Neural cell (in vitro differentiated cells): ENCODE results near the gene RASSF8. TPM values are rescaled to one million over a fixed set of nuclear protein-coding genes. Genes with fewer than 3 reads are reported as not detected.

ENCODE experiments used
- H2AFZ ChIP-seq: fragments of 200-600, 300-800 bp; sonication (generic), shearing (Covaris generic); 2 replicates; pipeline ENCODE4 v1.6.0; 2014; ENCODE audit warnings: low read depth, mild to moderate bottlenecking, antibody characterized with exemption, low read length, moderate library complexity
- H3F3A ChIP-seq: fragments of 200-600 bp; shearing (Covaris generic); 2 replicates; pipeline ENCODE4 v1.6.1; 2016; ENCODE audit warnings: mild to moderate bottlenecking, moderate library complexity, mixed read lengths, antibody characterized with exemption, low read length; ENCODE audit not compliant: insufficient read depth, poor library complexity, severe bottlenecking
- H3K27ac ChIP-seq: fragments of 200-600, 300-800 bp; sonication (generic), shearing (Covaris generic); 2 replicates; pipeline ENCODE4 v1.5.1; 2014; ENCODE audit warnings: mild to moderate bottlenecking, low read length, moderate library complexity
- H3K27me3 ChIP-seq: fragments of 300-800, 200-600 bp; sonication (generic), shearing (Covaris generic); 2 replicates; pipeline ENCODE4 v1.6.0; 2014; ENCODE audit warnings: mild to moderate bottlenecking, low read depth, low read length, moderate library complexity; ENCODE audit not compliant: insufficient read depth
- H3K36me3 ChIP-seq: fragments of 300-800, 200-600 bp; sonication (generic), shearing (Covaris generic); 2 replicates; pipeline ENCODE4 v1.5.1; 2014; ENCODE audit warnings: mild to moderate bottlenecking, antibody characterized with exemption, low read length, moderate library complexity; ENCODE audit not compliant: insufficient read depth
- H3K4me2 ChIP-seq: fragments of 300-800, 200-600 bp; sonication (generic), shearing (Covaris generic); 2 replicates; pipeline ENCODE4 v1.6.0; 2014; ENCODE audit warnings: mild to moderate bottlenecking, low read length
- H3K4me3 ChIP-seq: fragments of 300-800, 200-600 bp; sonication (generic), shearing (Covaris generic); 2 replicates; pipeline ENCODE4 v1.5.1; 2014; ENCODE audit warnings: mild to moderate bottlenecking, low read length, moderate library complexity
- H3K79me2 ChIP-seq: fragments of 200-600 bp; shearing (Covaris generic); replicated peaks from 2 replicates; pipeline ENCODE4 v1.6.0; 2014; ENCODE audit warnings: mild to moderate bottlenecking, low read length, moderate library complexity; ENCODE audit not compliant: insufficient read depth
- H3K9ac ChIP-seq: fragments of 300-800, 200-600 bp; sonication (generic), shearing (Covaris generic); 2 replicates; pipeline ENCODE4 v1.6.1; 2016; ENCODE audit warnings: mild to moderate bottlenecking, low read length, mixed read lengths
- H3K9me2 ChIP-seq: fragments of 200-600 bp; shearing (Covaris generic); 2 replicates; pipeline ENCODE4 v1.6.1; 2016; ENCODE audit warnings: mild to moderate bottlenecking, low read length, mixed read lengths; ENCODE audit not compliant: insufficient read depth
- H3K9me3 ChIP-seq: fragments of 200-600, 300-800 bp; sonication (generic), shearing (Covaris generic); 2 replicates; pipeline ENCODE4 v1.6.1; 2016; ENCODE audit warnings: mild to moderate bottlenecking, mixed run types, low read length, moderate library complexity, mixed read lengths
- H4K20me1 ChIP-seq: fragments of 200-600 bp; shearing (Covaris generic); 2 replicates; pipeline ENCODE4 v1.6.1; 2016; ENCODE audit warnings: mild to moderate bottlenecking, mixed run types; ENCODE audit not compliant: insufficient read depth
- EP300 ChIP-seq: fragments of 450-650 bp; conservative IDR thresholded peaks from 2 replicates; pipeline ENCODE4 v1.6.1; 2014; ENCODE audit warnings: antibody characterized with exemption, mild to moderate bottlenecking, moderate library complexity; ENCODE audit not compliant: poor library complexity, severe bottlenecking
- EZH2 ChIP-seq: fragments of 200-600, 300-800 bp; shearing (Covaris generic), sonication (generic); IDR thresholded peaks from 2 replicates; pipeline ENCODE4 v1.6.1; 2014; ENCODE audit warnings: antibody characterized with exemption, low read length, borderline replicate concordance, mild to moderate bottlenecking; ENCODE audit not compliant: insufficient read depth, poor library complexity, severe bottlenecking
- MXI1 ChIP-seq: fragments of 450-650 bp; conservative IDR thresholded peaks from 2 replicates; pipeline ENCODE4 v1.6.1; 2014; ENCODE audit warnings: antibody characterized with exemption, mild to moderate bottlenecking; ENCODE audit not compliant: poor library complexity, severe bottlenecking
- POLR2AphosphoS5 ChIP-seq: IDR thresholded peaks from 2 replicates; pipeline ENCODE4 v1.6.1; 2012
- RAD21 ChIP-seq: fragments of 450-650 bp; conservative IDR thresholded peaks from 2 replicates; pipeline ENCODE4 v1.6.1; 2014; ENCODE audit warnings: antibody characterized with exemption, mild to moderate bottlenecking, moderate library complexity
- SMC3 ChIP-seq: fragments of 450-650 bp; conservative IDR thresholded peaks from 2 replicates; pipeline ENCODE4 v1.6.1; 2014; ENCODE audit warnings: antibody characterized with exemption, mild to moderate bottlenecking, moderate library complexity; ENCODE audit not compliant: poor library complexity
- TAF1 ChIP-seq: IDR thresholded peaks from 2 replicates; pipeline ENCODE4 v1.6.1; 2012; ENCODE audit warnings: low read depth
- polyA plus RNA-seq: library from polyadenylated mRNA; depleted of rRNA; stranded (reverse); fragments of >200 nt; gene quantifications from 2 replicates; pipeline ENCODE4 v1.2.3, GENCODE V29; 2014
- TF ChIP-seq, protein P1 (sequence below): IDR thresholded peaks from 2 replicates; pipeline ENCODE4 v1.6.1; 2012; ENCODE audit warnings: borderline replicate concordance
- TF ChIP-seq, protein P2 (sequence below): fragments of 450-650 bp; IDR thresholded peaks from 2 replicates; pipeline ENCODE4 v1.5.1; 2014; ENCODE audit warnings: antibody characterized with exemption, mild to moderate bottlenecking, moderate library complexity; ENCODE audit not compliant: poor library complexity, severe bottlenecking

Gene RASSF8
- polyA plus RNA-seq, 1 donor from 2014 or later = 11.4 TPM

GRCh38 chr12:26120561-26121274 is 162.2 kb downstream of the RASSF8 start:
- H3K27ac ChIP-seq = no peak overlapping the region
- no peaks in the 10 kb centered on the region for H4K20me1 ChIP-seq
- H3K9me2 ChIP-seq = no peaks in the 10 kb centered on the region
- H3F3A ChIP-seq = peaks cover 3% of the 10 kb centered on the region
- no peak overlapping the region for H2AFZ ChIP-seq
- H3K79me2 ChIP-seq = no peaks in the 10 kb centered on the region
- no peak overlapping the region for H3K4me3 ChIP-seq
- H3K27me3 ChIP-seq = peaks cover 90% of the 10 kb centered on the region
- no peak overlapping the region for H3K4me2 ChIP-seq
- no peak overlapping the region for H3K9ac ChIP-seq
- TF ChIP-seq MXI1 (no peak), SMC3 (no peak), TAF1 (no peak), EP300 (no peak)
- H3K36me3 ChIP-seq = no peaks in the 10 kb centered on the region
- no peaks in the 10 kb centered on the region for H3K9me3 ChIP-seq

- no peak for TF ChIP-seq RAD21
- TF ChIP-seq TAF1 = no peak
- no peak for TF ChIP-seq POLR2AphosphoS5
- TF ChIP-seq, protein P1, sequence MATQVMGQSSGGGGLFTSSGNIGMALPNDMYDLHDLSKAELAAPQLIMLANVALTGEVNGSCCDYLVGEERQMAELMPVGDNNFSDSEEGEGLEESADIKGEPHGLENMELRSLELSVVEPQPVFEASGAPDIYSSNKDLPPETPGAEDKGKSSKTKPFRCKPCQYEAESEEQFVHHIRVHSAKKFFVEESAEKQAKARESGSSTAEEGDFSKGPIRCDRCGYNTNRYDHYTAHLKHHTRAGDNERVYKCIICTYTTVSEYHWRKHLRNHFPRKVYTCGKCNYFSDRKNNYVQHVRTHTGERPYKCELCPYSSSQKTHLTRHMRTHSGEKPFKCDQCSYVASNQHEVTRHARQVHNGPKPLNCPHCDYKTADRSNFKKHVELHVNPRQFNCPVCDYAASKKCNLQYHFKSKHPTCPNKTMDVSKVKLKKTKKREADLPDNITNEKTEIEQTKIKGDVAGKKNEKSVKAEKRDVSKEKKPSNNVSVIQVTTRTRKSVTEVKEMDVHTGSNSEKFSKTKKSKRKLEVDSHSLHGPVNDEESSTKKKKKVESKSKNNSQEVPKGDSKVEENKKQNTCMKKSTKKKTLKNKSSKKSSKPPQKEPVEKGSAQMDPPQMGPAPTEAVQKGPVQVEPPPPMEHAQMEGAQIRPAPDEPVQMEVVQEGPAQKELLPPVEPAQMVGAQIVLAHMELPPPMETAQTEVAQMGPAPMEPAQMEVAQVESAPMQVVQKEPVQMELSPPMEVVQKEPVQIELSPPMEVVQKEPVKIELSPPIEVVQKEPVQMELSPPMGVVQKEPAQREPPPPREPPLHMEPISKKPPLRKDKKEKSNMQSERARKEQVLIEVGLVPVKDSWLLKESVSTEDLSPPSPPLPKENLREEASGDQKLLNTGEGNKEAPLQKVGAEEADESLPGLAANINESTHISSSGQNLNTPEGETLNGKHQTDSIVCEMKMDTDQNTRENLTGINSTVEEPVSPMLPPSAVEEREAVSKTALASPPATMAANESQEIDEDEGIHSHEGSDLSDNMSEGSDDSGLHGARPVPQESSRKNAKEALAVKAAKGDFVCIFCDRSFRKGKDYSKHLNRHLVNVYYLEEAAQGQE = no peak
- TF ChIP-seq SMC3 = no peak
- TF ChIP-seq, protein P2, sequence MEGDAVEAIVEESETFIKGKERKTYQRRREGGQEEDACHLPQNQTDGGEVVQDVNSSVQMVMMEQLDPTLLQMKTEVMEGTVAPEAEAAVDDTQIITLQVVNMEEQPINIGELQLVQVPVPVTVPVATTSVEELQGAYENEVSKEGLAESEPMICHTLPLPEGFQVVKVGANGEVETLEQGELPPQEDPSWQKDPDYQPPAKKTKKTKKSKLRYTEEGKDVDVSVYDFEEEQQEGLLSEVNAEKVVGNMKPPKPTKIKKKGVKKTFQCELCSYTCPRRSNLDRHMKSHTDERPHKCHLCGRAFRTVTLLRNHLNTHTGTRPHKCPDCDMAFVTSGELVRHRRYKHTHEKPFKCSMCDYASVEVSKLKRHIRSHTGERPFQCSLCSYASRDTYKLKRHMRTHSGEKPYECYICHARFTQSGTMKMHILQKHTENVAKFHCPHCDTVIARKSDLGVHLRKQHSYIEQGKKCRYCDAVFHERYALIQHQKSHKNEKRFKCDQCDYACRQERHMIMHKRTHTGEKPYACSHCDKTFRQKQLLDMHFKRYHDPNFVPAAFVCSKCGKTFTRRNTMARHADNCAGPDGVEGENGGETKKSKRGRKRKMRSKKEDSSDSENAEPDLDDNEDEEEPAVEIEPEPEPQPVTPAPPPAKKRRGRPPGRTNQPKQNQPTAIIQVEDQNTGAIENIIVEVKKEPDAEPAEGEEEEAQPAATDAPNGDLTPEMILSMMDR = no peak
- no peak for TF ChIP-seq MXI1
- TF ChIP-seq EZH2 = no peak
- no peak for TF ChIP-seq EP300
- no peak overlapping the region for H2AFZ ChIP-seq
- no peak overlapping the region for H3K27ac ChIP-seq
- H3K9me3 ChIP-seq = no peaks in the 10 kb centered on the region
- H3K4me3 ChIP-seq = peak overlapping the region; percentile 70
- H4K20me1 ChIP-seq = no peaks in the 10 kb centered on the region
- peaks cover 3% of the 10 kb centered on the region for H3F3A ChIP-seq
- no peak overlapping the region for H3K4me2 ChIP-seq
- peaks cover 85% of the 10 kb centered on the region for H3K27me3 ChIP-seq
- peak overlapping the region; percentile 42 for H3K9ac ChIP-seq
- H3K36me3 ChIP-seq = no peaks in the 10 kb centered on the region
- H3K9me2 ChIP-seq = no peaks in the 10 kb centered on the region
- H3K79me2 ChIP-seq = no peaks in the 10 kb centered on the region
Observed at GRCh38 chr12:26121323-26122060, 163.0 kb downstream of the RASSF8 start.
